HEK293 (cell line): ENCODE measurements around the gene SPPL2B.

Source experiments
- INSM2 ChIP-seq: fragments of 450-650 bp; formaldehyde crosslinking; IDR thresholded peaks from 2 replicates; pipeline ENCODE4 v1.5.1; 2016; ENCODE audit warnings: missing biosample characterization, missing genetic modification characterization
- MZF1 ChIP-seq: fragments of 450-650 bp; formaldehyde crosslinking; IDR thresholded peaks from 2 replicates; pipeline ENCODE4 v1.5.1; 2017; ENCODE audit warnings: missing biosample characterization, missing genetic modification characterization, borderline replicate concordance
- SETDB1 ChIP-seq: IDR thresholded peaks from one replicate; pipeline ENCODE4 v1.6.1; 2017; ENCODE audit warnings: mild to moderate bottlenecking, low read length, moderate library complexity, mixed read lengths; ENCODE audit not compliant: insufficient read length
- SP7 ChIP-seq: fragments of 450-650 bp; formaldehyde crosslinking; IDR thresholded peaks from 2 replicates; pipeline ENCODE4 v1.5.1; 2016; ENCODE audit warnings: missing biosample characterization, missing genetic modification characterization
- ZNF112 ChIP-seq: fragments of 450-650 bp; formaldehyde crosslinking; IDR thresholded peaks from 2 replicates; pipeline ENCODE4 v1.5.0; 2017; ENCODE audit warnings: missing biosample characterization, missing genetic modification characterization
- ZNF16 ChIP-seq: fragments of 450-650 bp; formaldehyde crosslinking; IDR thresholded peaks from 2 replicates; pipeline ENCODE4 v1.5.1; 2016; ENCODE audit warnings: low read depth, missing biosample characterization, missing genetic modification characterization
- ZNF37A ChIP-seq: fragments of 450-650 bp; IDR thresholded peaks from 2 replicates; pipeline ENCODE4 v1.5.1; 2018; ENCODE audit warnings: missing biosample characterization, missing genetic modification characterization
- ZNF426 ChIP-seq: fragments of 450-650 bp; formaldehyde crosslinking; IDR thresholded peaks from 2 replicates; pipeline ENCODE4 v1.5.1; 2017; ENCODE audit warnings: missing biosample characterization, missing genetic modification characterization, mild to moderate bottlenecking, inconsistent platforms, moderate library complexity
- ZNF501 ChIP-seq: fragments of 450-650 bp; formaldehyde crosslinking; IDR thresholded peaks from 2 replicates; pipeline ENCODE4 v1.5.1; 2016; ENCODE audit warnings: missing biosample characterization, missing genetic modification characterization
- ZNF561 ChIP-seq: fragments of 450-650 bp; IDR thresholded peaks from 2 replicates; pipeline ENCODE4 v1.5.1; 2018; ENCODE audit warnings: missing biosample characterization, missing genetic modification characterization, borderline replicate concordance
- ZNF580 ChIP-seq: fragments of 450-650 bp; formaldehyde crosslinking; IDR thresholded peaks from 2 replicates; pipeline ENCODE4 v1.5.1; 2016; ENCODE audit warnings: missing biosample characterization, missing genetic modification characterization
- ZNF639 ChIP-seq: fragments of 450-650 bp; formaldehyde crosslinking; IDR thresholded peaks from 2 replicates; pipeline ENCODE4 v1.5.1; 2016; ENCODE audit warnings: missing biosample characterization, missing genetic modification characterization
- ZNF654 ChIP-seq: fragments of 450-650 bp; formaldehyde crosslinking; IDR thresholded peaks from 2 replicates; pipeline ENCODE4 v1.5.1; 2016; ENCODE audit warnings: low read depth, missing biosample characterization, missing genetic modification characterization
- ZNF660 ChIP-seq: fragments of 450-650 bp; IDR thresholded peaks from 2 replicates; pipeline ENCODE4 v1.5.1; 2018; ENCODE audit warnings: missing biosample characterization, mild to moderate bottlenecking, missing genetic modification characterization
- ZNF677 ChIP-seq: fragments of 450-650 bp; IDR thresholded peaks from 2 replicates; pipeline ENCODE4 v1.5.0; 2018; ENCODE audit warnings: missing biosample characterization, mild to moderate bottlenecking, missing genetic modification characterization, moderate library complexity
- ZNF776 ChIP-seq: fragments of 450-650 bp; formaldehyde crosslinking; IDR thresholded peaks from 2 replicates; pipeline ENCODE4 v1.5.0; 2017; ENCODE audit warnings: missing biosample characterization, missing genetic modification characterization, borderline replicate concordance
- ZSCAN16 ChIP-seq: fragments of 450-650 bp; formaldehyde crosslinking; IDR thresholded peaks from 2 replicates; pipeline ENCODE4 v1.5.1; 2016; ENCODE audit warnings: missing biosample characterization, missing genetic modification characterization
- TF ChIP-seq, protein P1 (sequence below): fragments of 450-650 bp; formaldehyde crosslinking; IDR thresholded peaks from 2 replicates; pipeline ENCODE4 v1.5.1; 2016; ENCODE audit warnings: missing biosample characterization, missing genetic modification characterization
- TF ChIP-seq, protein P2 (sequence below): fragments of 450-650 bp; formaldehyde crosslinking; IDR thresholded peaks from 2 replicates; pipeline ENCODE4 v1.5.1; 2016; ENCODE audit warnings: missing biosample characterization, missing genetic modification characterization, borderline replicate concordance
- TF ChIP-seq, protein P3 (sequence below): fragments of 450-650 bp; formaldehyde crosslinking; IDR thresholded peaks from 2 replicates; pipeline ENCODE4 v1.5.1; 2016; ENCODE audit warnings: missing biosample characterization, missing genetic modification characterization, borderline replicate concordance

The SPPL2B gene

GRCh38 chr19:2362046-2362969 is 33.8 kb downstream of the SPPL2B start (continued):
- no peak for TF ChIP-seq ZNF639 (tag by site-specific recombination)
- TF ChIP-seq ZNF776 (tag by site-specific recombination), result 0 out of 2 replicates have a peak, but pooled peaks have one; percentile 8
- no peak for TF ChIP-seq SP7 (tag by site-specific recombination)
- TF ChIP-seq, protein P1, sequence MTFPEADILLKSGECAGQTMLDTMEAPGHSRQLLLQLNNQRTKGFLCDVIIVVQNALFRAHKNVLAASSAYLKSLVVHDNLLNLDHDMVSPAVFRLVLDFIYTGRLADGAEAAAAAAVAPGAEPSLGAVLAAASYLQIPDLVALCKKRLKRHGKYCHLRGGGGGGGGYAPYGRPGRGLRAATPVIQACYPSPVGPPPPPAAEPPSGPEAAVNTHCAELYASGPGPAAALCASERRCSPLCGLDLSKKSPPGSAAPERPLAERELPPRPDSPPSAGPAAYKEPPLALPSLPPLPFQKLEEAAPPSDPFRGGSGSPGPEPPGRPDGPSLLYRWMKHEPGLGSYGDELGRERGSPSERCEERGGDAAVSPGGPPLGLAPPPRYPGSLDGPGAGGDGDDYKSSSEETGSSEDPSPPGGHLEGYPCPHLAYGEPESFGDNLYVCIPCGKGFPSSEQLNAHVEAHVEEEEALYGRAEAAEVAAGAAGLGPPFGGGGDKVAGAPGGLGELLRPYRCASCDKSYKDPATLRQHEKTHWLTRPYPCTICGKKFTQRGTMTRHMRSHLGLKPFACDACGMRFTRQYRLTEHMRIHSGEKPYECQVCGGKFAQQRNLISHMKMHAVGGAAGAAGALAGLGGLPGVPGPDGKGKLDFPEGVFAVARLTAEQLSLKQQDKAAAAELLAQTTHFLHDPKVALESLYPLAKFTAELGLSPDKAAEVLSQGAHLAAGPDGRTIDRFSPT (tag by site-specific recombination), result no peak
- no peak for TF ChIP-seq ZNF426
- no peak for TF ChIP-seq ZNF16 (tag by site-specific recombination)
- TF ChIP-seq ZNF37A (tag by site-specific recombination), result no peak
- no peak for TF ChIP-seq ZNF654 (tag by site-specific recombination)
- TF ChIP-seq ZNF561 (tag by site-specific recombination), result no peak
- TF ChIP-seq ZSCAN16, result no peak; the same call in 1 of the 2 replicates
- TF ChIP-seq, protein P2, sequence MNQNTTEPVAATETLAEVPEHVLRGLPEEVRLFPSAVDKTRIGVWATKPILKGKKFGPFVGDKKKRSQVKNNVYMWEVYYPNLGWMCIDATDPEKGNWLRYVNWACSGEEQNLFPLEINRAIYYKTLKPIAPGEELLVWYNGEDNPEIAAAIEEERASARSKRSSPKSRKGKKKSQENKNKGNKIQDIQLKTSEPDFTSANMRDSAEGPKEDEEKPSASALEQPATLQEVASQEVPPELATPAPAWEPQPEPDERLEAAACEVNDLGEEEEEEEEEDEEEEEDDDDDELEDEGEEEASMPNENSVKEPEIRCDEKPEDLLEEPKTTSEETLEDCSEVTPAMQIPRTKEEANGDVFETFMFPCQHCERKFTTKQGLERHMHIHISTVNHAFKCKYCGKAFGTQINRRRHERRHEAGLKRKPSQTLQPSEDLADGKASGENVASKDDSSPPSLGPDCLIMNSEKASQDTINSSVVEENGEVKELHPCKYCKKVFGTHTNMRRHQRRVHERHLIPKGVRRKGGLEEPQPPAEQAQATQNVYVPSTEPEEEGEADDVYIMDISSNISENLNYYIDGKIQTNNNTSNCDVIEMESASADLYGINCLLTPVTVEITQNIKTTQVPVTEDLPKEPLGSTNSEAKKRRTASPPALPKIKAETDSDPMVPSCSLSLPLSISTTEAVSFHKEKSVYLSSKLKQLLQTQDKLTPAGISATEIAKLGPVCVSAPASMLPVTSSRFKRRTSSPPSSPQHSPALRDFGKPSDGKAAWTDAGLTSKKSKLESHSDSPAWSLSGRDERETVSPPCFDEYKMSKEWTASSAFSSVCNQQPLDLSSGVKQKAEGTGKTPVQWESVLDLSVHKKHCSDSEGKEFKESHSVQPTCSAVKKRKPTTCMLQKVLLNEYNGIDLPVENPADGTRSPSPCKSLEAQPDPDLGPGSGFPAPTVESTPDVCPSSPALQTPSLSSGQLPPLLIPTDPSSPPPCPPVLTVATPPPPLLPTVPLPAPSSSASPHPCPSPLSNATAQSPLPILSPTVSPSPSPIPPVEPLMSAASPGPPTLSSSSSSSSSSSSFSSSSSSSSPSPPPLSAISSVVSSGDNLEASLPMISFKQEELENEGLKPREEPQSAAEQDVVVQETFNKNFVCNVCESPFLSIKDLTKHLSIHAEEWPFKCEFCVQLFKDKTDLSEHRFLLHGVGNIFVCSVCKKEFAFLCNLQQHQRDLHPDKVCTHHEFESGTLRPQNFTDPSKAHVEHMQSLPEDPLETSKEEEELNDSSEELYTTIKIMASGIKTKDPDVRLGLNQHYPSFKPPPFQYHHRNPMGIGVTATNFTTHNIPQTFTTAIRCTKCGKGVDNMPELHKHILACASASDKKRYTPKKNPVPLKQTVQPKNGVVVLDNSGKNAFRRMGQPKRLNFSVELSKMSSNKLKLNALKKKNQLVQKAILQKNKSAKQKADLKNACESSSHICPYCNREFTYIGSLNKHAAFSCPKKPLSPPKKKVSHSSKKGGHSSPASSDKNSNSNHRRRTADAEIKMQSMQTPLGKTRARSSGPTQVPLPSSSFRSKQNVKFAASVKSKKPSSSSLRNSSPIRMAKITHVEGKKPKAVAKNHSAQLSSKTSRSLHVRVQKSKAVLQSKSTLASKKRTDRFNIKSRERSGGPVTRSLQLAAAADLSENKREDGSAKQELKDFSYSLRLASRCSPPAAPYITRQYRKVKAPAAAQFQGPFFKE (tag by site-specific recombination), result no peak
- 0 out of 2 replicates have a peak, but pooled peaks have one; percentile 22 for TF ChIP-seq INSM2
- no peak for TF ChIP-seq ZNF501 (tag by site-specific recombination)
- TF ChIP-seq ZNF677 (tag by site-specific recombination), result no peak
- 0 out of 2 replicates have a peak, but pooled peaks have one; percentile 44 for TF ChIP-seq ZNF112 (tag by site-specific recombination)
- no peak for TF ChIP-seq ZNF660 (tag by site-specific recombination)
- TF ChIP-seq SETDB1, result no peak
- TF ChIP-seq MZF1 (tag by site-specific recombination), result no peak
- TF ChIP-seq, protein P3, sequence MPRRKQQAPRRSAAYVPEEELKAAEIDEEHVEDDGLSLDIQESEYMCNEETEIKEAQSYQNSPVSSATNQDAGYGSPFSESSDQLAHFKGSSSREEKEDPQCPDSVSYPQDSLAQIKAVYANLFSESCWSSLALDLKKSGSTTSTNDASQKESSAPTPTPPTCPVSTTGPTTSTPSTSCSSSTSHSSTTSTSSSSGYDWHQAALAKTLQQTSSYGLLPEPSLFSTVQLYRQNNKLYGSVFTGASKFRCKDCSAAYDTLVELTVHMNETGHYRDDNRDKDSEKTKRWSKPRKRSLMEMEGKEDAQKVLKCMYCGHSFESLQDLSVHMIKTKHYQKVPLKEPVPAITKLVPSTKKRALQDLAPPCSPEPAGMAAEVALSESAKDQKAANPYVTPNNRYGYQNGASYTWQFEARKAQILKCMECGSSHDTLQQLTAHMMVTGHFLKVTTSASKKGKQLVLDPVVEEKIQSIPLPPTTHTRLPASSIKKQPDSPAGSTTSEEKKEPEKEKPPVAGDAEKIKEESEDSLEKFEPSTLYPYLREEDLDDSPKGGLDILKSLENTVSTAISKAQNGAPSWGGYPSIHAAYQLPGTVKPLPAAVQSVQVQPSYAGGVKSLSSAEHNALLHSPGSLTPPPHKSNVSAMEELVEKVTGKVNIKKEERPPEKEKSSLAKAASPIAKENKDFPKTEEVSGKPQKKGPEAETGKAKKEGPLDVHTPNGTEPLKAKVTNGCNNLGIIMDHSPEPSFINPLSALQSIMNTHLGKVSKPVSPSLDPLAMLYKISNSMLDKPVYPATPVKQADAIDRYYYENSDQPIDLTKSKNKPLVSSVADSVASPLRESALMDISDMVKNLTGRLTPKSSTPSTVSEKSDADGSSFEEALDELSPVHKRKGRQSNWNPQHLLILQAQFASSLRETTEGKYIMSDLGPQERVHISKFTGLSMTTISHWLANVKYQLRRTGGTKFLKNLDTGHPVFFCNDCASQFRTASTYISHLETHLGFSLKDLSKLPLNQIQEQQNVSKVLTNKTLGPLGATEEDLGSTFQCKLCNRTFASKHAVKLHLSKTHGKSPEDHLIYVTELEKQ (tag by site-specific recombination), result no peak
- TF ChIP-seq ZNF580, result no peak
